T-cell (primary cell): ENCODE results near the gene CEP20. TPM values are rescaled to one million over a fixed set of nuclear protein-coding genes. Genes with fewer than 3 reads are reported as not detected.
"Not testable (repeated sequence)": the region's sequence is repeated elsewhere in the genome, so short reads cannot be mapped to it uniquely, and the experiment has no call there.

ENCODE experiments used
- ATAC-seq, 4 experiments: fragments of 200-7000 bp in 3 of 4; fragments of 150-1000 bp in 1 of 4; cut with Tn5 transposase; replicated peaks in 1 of 4; 1 replicate in 3 of 4; 2 replicates in 1 of 4; pipeline ENCODE4 v1.10.0; 2021; ENCODE audit warnings: moderate library complexity in 3 of 4, mild to moderate bottlenecking in 2 of 4, moderate number of reproducible peaks in 1 of 4
- CTCF ChIA-PET, 2 donors: fragments of 300-600 bp; sonication (Branson Sonifier 250); formaldehyde crosslinking; loops; one replicate each; lab custom pipeline; 2022; ENCODE audit warnings: antibody characterized with exemption in 2 of 2; lab: Charles Lee
- POLR2A ChIA-PET, 2 donors: fragments of 300-600 bp; sonication (Branson Sonifier 250); formaldehyde crosslinking; loops; one replicate each; lab custom pipeline; 2022; ENCODE audit warnings: antibody characterized with exemption in 2 of 2; lab: Charles Lee
- DNase-seq, 35 experiments: peaks; one replicate each; pipeline versions ENCODE4 v3.0.0 to v3.0.0-alpha.2; 2013 to 2023
- H3K27ac ChIP-seq: one replicate; pipeline ENCODE4 v1.5.1; 2013; ENCODE audit warnings: low read length
- H3K27me3 ChIP-seq, 2 experiments: replicated peaks in 1 of 2; 1 replicate in 1 of 2; 2 replicates in 1 of 2; pipeline versions ENCODE4 v1.6.1 to v1.7.0; 2013; ENCODE audit warnings: low read length in 1 of 2, mixed read lengths in 1 of 2; ENCODE audit not compliant: control insufficient read depth in 2 of 2, insufficient read depth in 2 of 2; ENCODE audit errors: extremely low read depth in 1 of 2
- H3K36me3 ChIP-seq, 2 donors: 1 replicate in 1 of 2; 2 replicates in 1 of 2; pipeline versions ENCODE4 v1.6.1 to v1.7.0; 2013; ENCODE audit warnings: low read length in 1 of 2; ENCODE audit not compliant: control insufficient read depth in 2 of 2, insufficient read depth in 1 of 2; ENCODE audit errors: extremely low read depth in 1 of 2
- H3K4me1 ChIP-seq, 2 experiments: 1 replicate in 1 of 2; 2 replicates in 1 of 2; pipeline versions ENCODE4 v1.6.1 to v1.7.0; 2013; ENCODE audit warnings: low read length in 2 of 2, mixed read lengths in 1 of 2; ENCODE audit not compliant: insufficient read depth in 2 of 2, control insufficient read depth in 1 of 2; ENCODE audit errors: extremely low read depth in 1 of 2
- H3K4me3 ChIP-seq, 2 donors: 1 replicate in 1 of 2; 2 replicates in 1 of 2; pipeline versions ENCODE4 v1.5.1 to v1.7.0; 2013; ENCODE audit warnings: mild to moderate bottlenecking in 2 of 2, low read length in 1 of 2, moderate library complexity in 1 of 2; ENCODE audit not compliant: control insufficient read depth in 1 of 2; ENCODE audit errors: extremely low read depth in 1 of 2
- H3K9me3 ChIP-seq: 2 replicates; pipeline ENCODE4 v1.7.0; 2013
- H3K27ac Mint-ChIP-seq, 2 donors: one replicate each; pipeline ENCODE4 v1.8.0; 2020 to 2021; ENCODE audit warnings: mild to moderate bottlenecking in 2 of 2, mixed read lengths in 2 of 2
- H3K27me3 Mint-ChIP-seq, 2 donors: one replicate each; pipeline ENCODE4 v1.8.0; 2021 to 2022; ENCODE audit warnings: mixed read lengths in 2 of 2
- H3K36me3 Mint-ChIP-seq: one replicate; pipeline ENCODE4 v1.8.0; 2021; ENCODE audit warnings: mixed read lengths
- H3K4me1 Mint-ChIP-seq, 3 donors: one replicate each; pipeline ENCODE4 v1.8.0; 2020 to 2022; ENCODE audit warnings: mixed read lengths in 3 of 3, mild to moderate bottlenecking in 1 of 3
- H3K4me3 Mint-ChIP-seq, 3 donors: one replicate each; pipeline ENCODE4 v1.8.0; 2020 to 2022; ENCODE audit warnings: mild to moderate bottlenecking in 3 of 3, mixed read lengths in 3 of 3, moderate library complexity in 3 of 3
- H3K9me3 Mint-ChIP-seq, 3 donors: one replicate each; pipeline ENCODE4 v1.8.0; 2020 to 2022; ENCODE audit warnings: mixed read lengths in 3 of 3
- WGBS: methylation state at CpG from one replicate; pipeline ENCODE4 v1.1.5; 2013; ENCODE audit warnings: missing lambda C conversion rate; ENCODE audit not compliant: insufficient coverage; 5-methylcytosine and 5-hydroxymethylcytosine counted together
- total RNA-seq, 35 experiments: library from RNA in 6 of 35; stranded (reverse) in 6 of 35; fragments of 120-200 nt in 1 of 35; gene quantifications; one replicate each; pipeline versions ENCODE4 v1.2.1 to v1.2.4 and lab custom pipeline; 2013 to 2026

Gene CEP20
- total RNA-seq, 5 donors from 2014 or later (not counting 1 experiment from before 2014, with no cell fraction given), result 17.2 to 25.9 (median 25.2) TPM

DNA sequence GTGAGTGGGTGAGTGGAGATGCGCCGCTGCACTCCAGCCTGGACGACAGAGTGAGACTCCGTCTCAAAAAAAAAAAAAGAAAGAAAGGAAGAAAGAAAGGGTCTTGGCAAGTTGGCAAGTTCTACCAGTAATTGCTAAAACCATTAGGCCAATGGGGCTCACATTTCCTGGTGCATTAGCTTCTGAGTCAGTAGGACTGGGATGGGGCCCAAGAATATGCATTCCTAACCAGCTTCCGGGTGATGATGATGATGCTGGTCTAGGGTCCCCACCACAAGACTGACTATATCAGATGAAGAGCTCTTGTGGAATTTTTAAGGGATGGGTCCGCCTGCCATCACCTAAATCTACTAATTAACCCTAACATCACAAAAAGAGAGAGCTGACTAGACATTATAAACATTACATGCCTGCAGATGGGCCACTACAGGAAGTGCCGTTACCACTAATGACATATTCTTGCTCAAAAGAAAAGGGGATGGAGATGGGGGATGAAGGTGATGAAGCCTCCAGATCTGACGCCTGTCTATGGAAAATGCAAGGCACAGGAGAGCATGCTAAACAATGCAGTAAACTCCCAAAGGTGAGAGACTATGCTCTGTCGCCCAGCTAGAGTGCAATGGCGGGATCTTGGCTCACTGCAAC, 44.6 kb downstream of the CEP20 start:
- H3K27me3 Mint-ChIP-seq, result peaks cover 7 to 9% of the 10 kb centered on the region in 2 donors
- DNase-seq (no peak), ATAC-seq (no peak)
- H3K9me3 ChIP-seq, result no peaks in the 10 kb centered on the region
- no peak overlapping the region for H3K27ac ChIP-seq
- no peaks in the 10 kb centered on the region for H3K4me1 ChIP-seq
- H3K36me3 Mint-ChIP-seq, result no peaks in the 10 kb centered on the region
- ChIA-PET CTCF (no interaction called here), POLR2A (no interaction called here)
- H3K4me3 Mint-ChIP-seq, result no peak overlapping the region
- H3K27me3 ChIP-seq, result no peaks in the 10 kb centered on the region
- H3K4me1 Mint-ChIP-seq, result no peaks in the 10 kb centered on the region
- 75% methylated on average over 2 of the region's 10 CpGs for whole genome bisulfite sequencing
- H3K4me3 ChIP-seq, result no peak overlapping the region
- H3K36me3 ChIP-seq, result no peaks in the 10 kb centered on the region
- no peak overlapping the region for H3K27ac Mint-ChIP-seq
- no peaks in the 10 kb centered on the region for H3K9me3 Mint-ChIP-seq

DNA sequence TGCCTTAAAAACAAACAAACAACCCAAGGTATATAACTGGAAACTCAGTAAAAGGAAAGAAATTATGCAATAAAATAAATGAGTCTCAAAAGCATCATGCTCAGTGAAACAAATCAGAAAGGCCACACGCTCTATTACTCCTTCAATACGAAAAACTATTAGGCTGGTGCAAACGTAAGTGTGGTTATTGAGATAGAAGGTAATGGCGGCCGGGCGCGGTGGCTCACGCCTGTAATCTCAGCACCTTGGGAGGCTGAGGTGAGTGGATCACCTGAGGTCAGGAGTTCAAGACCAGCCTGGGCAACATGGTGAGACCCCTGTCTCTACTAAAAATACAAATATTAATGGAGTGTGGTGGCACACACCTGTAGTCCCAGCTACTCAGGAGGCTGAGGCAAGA, 49.2 kb downstream of the CEP20 start:
- H3K36me3 Mint-ChIP-seq, H3K27me3 Mint-ChIP-seq, H3K27ac ChIP-seq, H3K27me3 ChIP-seq, H3K36me3 ChIP-seq, H3K9me3 Mint-ChIP-seq, H3K4me3 Mint-ChIP-seq, H3K27ac Mint-ChIP-seq, H3K4me1 Mint-ChIP-seq, H3K4me3 ChIP-seq, POLR2A ChIA-PET, H3K9me3 ChIP-seq, H3K4me1 ChIP-seq, CTCF ChIA-PET, DNase-seq, ATAC-seq: not testable (repeated sequence)
- 100% methylated on average over 2 of the region's 8 CpGs for WGBS

DNA sequence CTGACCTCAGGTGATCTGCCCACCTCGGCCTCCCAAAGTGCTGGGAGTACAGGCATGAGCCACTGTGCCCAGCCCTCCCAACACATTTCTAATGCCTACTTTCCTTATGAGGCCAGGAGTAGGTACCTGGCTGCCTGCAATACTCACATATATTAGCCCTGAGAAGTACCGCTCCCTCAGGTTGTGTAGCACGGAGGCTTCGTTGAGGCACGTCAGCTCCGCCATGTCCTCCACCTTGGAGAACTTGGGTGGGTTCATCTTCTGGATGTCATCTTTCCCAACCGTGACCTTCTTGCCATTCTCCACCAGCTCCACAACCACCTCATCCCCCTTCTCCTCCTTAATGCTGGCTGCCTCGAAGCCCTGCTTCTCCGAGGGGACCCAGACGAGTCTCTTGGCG, 50.6 kb downstream of the CEP20 start:
- H3K4me3 Mint-ChIP-seq, result no peak overlapping the region
- H3K9me3 Mint-ChIP-seq, result no peaks in the 10 kb centered on the region
- POLR2A ChIA-PET, result no interaction called here
- no peaks in the 10 kb centered on the region for H3K4me1 ChIP-seq
- no peak overlapping the region for H3K27ac Mint-ChIP-seq
- H3K4me1 Mint-ChIP-seq, result no peaks in the 10 kb centered on the region
- 83% methylated on average over 4 of the region's 11 CpGs for WGBS
- DNase-seq (no peak), ATAC-seq (no peak)
- H3K27ac ChIP-seq, result no peak overlapping the region
- no peaks in the 10 kb centered on the region for H3K27me3 ChIP-seq
- no peak overlapping the region for H3K4me3 ChIP-seq
- CTCF ChIA-PET, result no interaction called here
- no peaks in the 10 kb centered on the region for H3K36me3 Mint-ChIP-seq
- H3K9me3 ChIP-seq, result no peaks in the 10 kb centered on the region
- H3K36me3 ChIP-seq, result no peaks in the 10 kb centered on the region
- H3K27me3 Mint-ChIP-seq, result peaks cover 7 to 9% of the 10 kb centered on the region in 2 donors

- H3K27ac Mint-ChIP-seq, result no peak overlapping the region
- H3K27ac ChIP-seq, result no peak overlapping the region
Observed at GRCh38 chr16:15836965-15837611, 51.3 kb downstream of the CEP20 start.

DNA sequence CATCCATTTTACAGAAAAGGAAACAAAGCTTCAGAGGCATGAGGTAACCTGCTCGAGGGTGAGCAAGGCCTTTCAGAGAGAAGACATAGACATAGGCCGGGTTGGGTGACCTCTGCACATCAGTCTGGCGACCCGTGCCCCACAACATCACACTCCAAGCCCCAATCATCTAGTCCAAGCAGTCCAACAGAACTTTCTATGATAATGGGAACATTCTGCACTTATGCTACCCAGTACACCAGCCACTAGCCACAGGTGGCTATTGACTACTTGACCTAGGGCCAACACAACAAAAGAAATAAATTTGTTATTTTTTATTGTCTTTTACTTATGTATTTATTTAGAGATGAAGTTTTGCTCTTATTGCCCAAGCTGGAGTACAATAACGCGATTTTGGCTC, 52.3 kb downstream of the CEP20 start:
- Histone ChIP-seq H3K27ac (no peak overlapping the region), H3K4me1 (no peaks in the 10 kb centered on the region), H3K9me3 (no peaks in the 10 kb centered on the region), H3K36me3 (no peaks in the 10 kb centered on the region), H3K27me3 (no peaks in the 10 kb centered on the region), H3K4me3 (no peak overlapping the region)
- WGBS, result 93% methylated on average over 4 of the region's 6 CpGs
- Mint-ChIP-seq H3K27ac (no peak overlapping the region), H3K9me3 (no peaks in the 10 kb centered on the region), H3K36me3 (no peaks in the 10 kb centered on the region), H3K27me3 (peaks cover 7 to 9% of the 10 kb centered on the region in 2 donors), H3K4me1 (no peaks in the 10 kb centered on the region), H3K4me3 (no peak overlapping the region)
- POLR2A ChIA-PET, result interaction anchor here in 1 of 2 donors (0.6 kb wide), 1 partner anchor 240 kb away, joined by 3 read pairs; no protein-coding TSS in a partner anchor
- CTCF ChIA-PET, result no interaction called here
- DNase-seq, result no peak
- ATAC-seq, result no peak

More at GRCh38 chr16:15836965-15837611, 51.3 kb downstream of the CEP20 start:
- H3K4me3 Mint-ChIP-seq, result no peak overlapping the region
- ATAC-seq (no peak), DNase-seq (no peak)
- H3K4me1 Mint-ChIP-seq, result no peaks in the 10 kb centered on the region
- H3K9me3 Mint-ChIP-seq, result no peaks in the 10 kb centered on the region
- 94% methylated on average over 3 of the region's 10 CpGs for WGBS
- Histone ChIP-seq H3K36me3 (no peaks in the 10 kb centered on the region), H3K4me3 (no peak overlapping the region), H3K9me3 (no peaks in the 10 kb centered on the region), H3K27me3 (no peaks in the 10 kb centered on the region), H3K4me1 (no peaks in the 10 kb centered on the region)
- peaks cover 7 to 9% of the 10 kb centered on the region in 2 donors for H3K27me3 Mint-ChIP-seq
- no peaks in the 10 kb centered on the region for H3K36me3 Mint-ChIP-seq
- ChIA-PET POLR2A (no interaction called here), CTCF (interaction anchor here in 1 of 2 donors (0.7 kb wide), 1 partner anchor 328 kb away, joined by 6 read pairs; no protein-coding TSS in a partner anchor)

DNA sequence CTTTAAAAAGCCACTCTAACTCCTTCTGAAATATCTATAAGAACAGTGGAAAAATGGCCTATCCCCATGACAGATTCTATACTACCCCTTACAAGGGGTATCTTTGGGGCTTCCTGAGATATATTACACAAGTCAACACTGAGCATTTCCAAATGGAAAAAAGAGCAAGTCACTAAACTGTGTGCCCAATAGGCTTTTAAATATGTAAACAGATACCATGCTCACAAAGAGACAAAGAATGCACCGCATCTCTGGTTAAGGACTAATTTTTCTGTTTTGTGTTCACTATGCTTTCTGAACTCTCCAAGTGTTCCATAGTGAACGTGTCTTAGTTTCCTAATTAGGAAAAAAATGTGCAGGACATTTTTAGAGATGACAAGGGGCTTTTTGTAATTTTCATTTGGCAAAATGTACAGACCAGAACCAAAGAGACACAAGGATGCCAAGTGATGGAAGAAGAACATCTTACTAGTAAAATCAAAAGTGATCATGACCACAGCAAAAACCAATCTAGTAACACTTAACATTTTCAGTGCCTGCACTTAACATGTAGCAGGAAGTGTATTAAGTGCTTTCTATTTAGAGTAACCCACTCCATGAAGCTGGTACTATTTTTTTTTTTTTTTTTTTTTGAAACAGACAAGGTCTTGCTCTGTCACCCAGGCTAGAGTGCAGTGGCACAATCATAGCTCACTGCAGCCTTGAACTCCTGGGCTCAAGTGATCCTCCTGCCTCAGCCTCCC, 53.1 kb downstream of the CEP20 start:
- DNase-seq (no peak), ATAC-seq (no peak)
- Mint-ChIP-seq H3K4me1 (no peaks in the 10 kb centered on the region), H3K27me3 (peaks cover 7 to 9% of the 10 kb centered on the region in 2 donors), H3K9me3 (no peaks in the 10 kb centered on the region), H3K27ac (no peak overlapping the region), H3K4me3 (no peak overlapping the region), H3K36me3 (no peaks in the 10 kb centered on the region)
- POLR2A ChIA-PET, result no interaction called here
- Histone ChIP-seq H3K27me3 (no peaks in the 10 kb centered on the region), H3K36me3 (no peaks in the 10 kb centered on the region), H3K4me1 (no peaks in the 10 kb centered on the region), H3K9me3 (no peaks in the 10 kb centered on the region), H3K27ac (no peak overlapping the region), H3K4me3 (no peak overlapping the region)
- no CpG with 5 or more reads among the region's 2 CpGs for WGBS
- CTCF ChIA-PET, result no interaction called here
